Coronary artery (tissue), 2 donors: ENCODE results near the gene DPYSL5.

ENCODE experiments used
- DNase-seq: peaks from one replicate; pipeline ENCODE4 v3.0.0-alpha.2; 2017; ENCODE audit warnings: low spot score
- H3K27ac ChIP-seq, 2 donors: fragments of 200-600 bp; sonication (generic); one replicate each; pipeline ENCODE4 v1.5.1; 2016 to 2019
- H3K4me3 ChIP-seq: fragments of 200-600 bp; sonication (generic); 2 replicates; pipeline ENCODE4 v1.5.1; 2016; ENCODE audit warnings: mild to moderate bottlenecking, moderate library complexity
- CTCF ChIP-seq: fragments of 200-600 bp; sonication (generic); IDR thresholded peaks from one replicate; pipeline ENCODE4 v1.5.1; 2019; ENCODE audit warnings: antibody characterized with exemption

Gene DPYSL5

GRCh38 chr2:26980971-26981370, 133.0 kb downstream of the DPYSL5 start:
- Histone ChIP-seq H3K4me3 (no peak overlapping the region), H3K27ac (no peak overlapping the region)
- DNase-seq = no peak
- TF ChIP-seq CTCF = no peak

- Histone ChIP-seq H3K4me3 (no peak overlapping the region), H3K27ac (no peak overlapping the region)
- DNase-seq = no peak
- TF ChIP-seq CTCF = no peak
Measured at GRCh38 chr2:26982102-26982742, 134.3 kb downstream of the DPYSL5 start.

- no peak for DNase-seq
- Histone ChIP-seq H3K4me3 (no peak overlapping the region), H3K27ac (no peak overlapping the region)
- TF ChIP-seq CTCF = no peak
Measured at GRCh38 chr2:26983746-26984145, 135.8 kb downstream of the DPYSL5 start.

GRCh38 chr2:26985807-26986206, 137.9 kb downstream of the DPYSL5 start:
- H3K4me3 ChIP-seq = no peak overlapping the region
- DNase-seq = no peak
- TF ChIP-seq CTCF = no peak
- no peak overlapping the region for H3K27ac ChIP-seq

GRCh38 chr2:26986576-26986975, 138.6 kb downstream of the DPYSL5 start:
- Histone ChIP-seq H3K4me3 (no peak overlapping the region), H3K27ac (no peak overlapping the region)
- no peak for TF ChIP-seq CTCF
- no peak for DNase-seq

- TF ChIP-seq CTCF = no peak
- DNase-seq = no peak
- Histone ChIP-seq H3K27ac (no peak overlapping the region), H3K4me3 (no peak overlapping the region)
Measured at GRCh38 chr2:26988058-26988860, 140.3 kb downstream of the DPYSL5 start.

- no peak for TF ChIP-seq CTCF
- Histone ChIP-seq H3K27ac (no peak overlapping the region), H3K4me3 (no peak overlapping the region)
- DNase-seq = no peak
Measured at GRCh38 chr2:26989156-26989555, 141.2 kb downstream of the DPYSL5 start.
